Prostate gland (tissue), 2 donors: ENCODE measurements around the gene RYK.

Experiments
- CTCF ChIP-seq, 4 experiments: fragments of 200-600 bp in 2 of 4; fragments of 450-650 bp in 2 of 4; sonication (generic) in 2 of 4; IDR thresholded peaks; 1 replicate in 3 of 4; 2 replicates in 1 of 4; pipeline ENCODE4 v1.5.1; 2016 to 2019; ENCODE audit warnings: antibody characterized with exemption in 4 of 4, mild to moderate bottlenecking in 2 of 4, moderate library complexity in 2 of 4
- POLR2A ChIP-seq: fragments of 450-650 bp; IDR thresholded peaks from one replicate; pipeline ENCODE4 v1.6.1; 2016; ENCODE audit warnings: antibody characterized with exemption, mild to moderate bottlenecking

GRCh38 chr3:134134240-134134639 is 116.4 kb downstream of the RYK start:
- TF ChIP-seq POLR2A (no peak), CTCF (IDR thresholded peaks at IDR 0.05) (no peak)
